Skeletal muscle cell (primary cell): Measurements from ENCODE around the gene PRDM8.

Experiments used
- DNase-seq: peaks from one replicate; pipeline ENCODE4 v3.0.0-alpha.2; 2010; ENCODE audit warnings: low read depth
- H3K4me3 ChIP-seq: 2 replicates; pipeline ENCODE4 v1.5.1; 2011; ENCODE audit warnings: low read depth, mild to moderate bottlenecking, control low read depth, low read length, moderate library complexity

The PRDM8 gene

DNA sequence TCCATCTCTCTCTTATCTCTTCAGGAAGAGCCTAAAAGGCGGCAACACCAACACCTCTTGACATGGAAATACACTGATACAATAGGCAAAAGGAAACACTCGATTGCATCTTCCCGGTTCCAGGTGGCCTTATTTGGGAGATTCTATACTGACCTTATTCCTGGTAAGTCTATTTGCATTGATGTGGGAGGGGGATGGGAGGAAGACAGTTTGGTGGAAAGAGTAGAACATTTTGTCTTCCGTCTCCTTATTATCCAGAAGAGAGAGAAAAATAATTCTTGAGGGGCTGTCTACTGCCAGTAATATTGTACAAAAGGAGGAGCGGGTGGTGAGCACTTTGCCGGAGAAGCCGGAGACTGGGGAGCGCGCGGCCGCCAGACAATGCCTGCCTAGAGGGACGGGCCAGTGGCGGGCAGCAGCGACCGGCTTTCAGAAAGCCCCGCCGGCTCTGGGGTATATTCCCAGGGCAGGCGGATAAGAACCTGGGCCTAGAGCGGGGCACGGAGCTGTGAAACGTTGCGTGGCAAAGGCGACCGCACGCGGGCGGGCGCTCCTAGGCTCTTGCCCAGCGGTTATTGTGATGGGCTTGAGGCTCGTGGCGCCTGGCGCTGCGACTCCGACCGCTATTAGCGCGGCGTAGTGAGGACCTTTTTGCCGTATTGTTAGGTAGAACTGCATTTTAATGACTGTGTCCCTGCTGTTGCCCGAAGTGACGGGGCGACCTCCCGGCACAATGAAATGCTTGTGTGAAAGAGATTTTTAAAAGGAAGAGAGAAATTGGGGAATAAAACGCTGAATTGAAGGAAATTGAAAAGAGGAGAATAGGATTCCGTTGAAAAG, 518 bp downstream of the PRDM8 start:
- DNase-seq: no peak
- peak overlapping the region; percentile 34 for H3K4me3 ChIP-seq

DNA sequence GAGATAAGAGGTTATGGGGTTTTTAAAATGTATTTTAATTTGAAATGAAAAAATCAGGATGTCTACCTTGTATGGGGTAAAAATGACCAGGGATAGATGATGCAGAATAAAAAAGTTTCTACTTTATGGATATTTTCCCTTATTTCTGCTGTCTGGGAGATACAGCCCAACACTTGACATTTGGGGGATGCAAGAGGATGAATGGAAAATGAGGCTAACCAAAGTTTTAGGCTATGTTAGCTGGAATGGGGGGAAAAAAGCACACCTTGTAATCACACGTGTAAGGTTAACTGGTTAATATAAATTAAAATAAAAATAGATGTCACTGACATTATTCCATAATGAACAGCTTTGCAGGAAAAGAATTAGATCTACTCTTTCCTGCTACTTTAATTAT, 1.1 kb downstream of the PRDM8 start:
- DNase-seq: no peak
- no peak overlapping the region for H3K4me3 ChIP-seq

DNA sequence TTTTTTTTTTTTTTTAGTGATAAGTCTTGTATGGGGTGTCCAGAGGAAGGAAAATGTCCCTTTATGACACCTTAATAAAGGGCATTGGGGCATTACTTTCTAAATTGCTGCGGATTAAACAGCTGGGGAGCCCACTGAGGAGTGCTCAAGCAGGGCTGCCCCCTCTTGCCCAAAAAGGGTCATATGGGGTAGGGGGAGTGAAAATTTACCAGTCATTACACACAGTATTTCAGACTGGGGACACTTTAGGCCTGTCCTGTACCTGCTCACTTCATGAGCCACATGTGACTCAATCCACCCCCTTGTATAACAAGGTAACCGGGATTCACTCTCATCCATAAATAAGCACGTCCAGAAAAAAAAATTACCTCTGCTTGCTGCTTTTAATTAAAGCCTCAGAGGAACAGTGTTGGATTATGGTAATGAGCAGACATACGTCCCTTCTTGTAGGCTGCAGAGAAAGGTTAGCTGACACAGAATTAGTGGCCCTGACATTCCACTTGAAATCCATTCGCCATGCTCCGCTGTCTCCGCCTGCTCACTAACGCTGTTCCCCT, 1.8 kb downstream of the PRDM8 start:
- H3K4me3 ChIP-seq: no peak overlapping the region

DNA sequence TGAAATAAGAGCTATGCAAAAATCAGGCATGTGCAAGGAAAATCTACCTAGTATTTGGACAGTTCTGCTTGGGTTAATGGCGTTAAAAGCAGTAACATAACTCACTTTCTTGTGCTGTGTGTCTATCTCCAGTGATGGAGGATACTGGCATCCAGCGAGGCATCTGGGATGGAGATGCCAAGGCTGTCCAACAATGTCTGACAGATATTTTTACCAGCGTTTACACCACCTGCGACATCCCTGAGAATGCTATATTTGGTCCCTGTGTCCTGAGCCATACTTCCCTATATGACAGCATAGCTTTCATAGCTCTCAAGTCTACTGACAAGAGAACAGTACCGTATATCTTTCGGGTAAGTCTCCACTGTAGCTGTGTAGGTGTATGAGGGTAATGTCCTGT, 2.6 kb downstream of the PRDM8 start:
- H3K4me3 ChIP-seq: no peak overlapping the region
- no peak for DNase-seq

More for the DNA sequence above, 1.8 kb downstream of the PRDM8 start:
- no peak for DNase-seq

DNA sequence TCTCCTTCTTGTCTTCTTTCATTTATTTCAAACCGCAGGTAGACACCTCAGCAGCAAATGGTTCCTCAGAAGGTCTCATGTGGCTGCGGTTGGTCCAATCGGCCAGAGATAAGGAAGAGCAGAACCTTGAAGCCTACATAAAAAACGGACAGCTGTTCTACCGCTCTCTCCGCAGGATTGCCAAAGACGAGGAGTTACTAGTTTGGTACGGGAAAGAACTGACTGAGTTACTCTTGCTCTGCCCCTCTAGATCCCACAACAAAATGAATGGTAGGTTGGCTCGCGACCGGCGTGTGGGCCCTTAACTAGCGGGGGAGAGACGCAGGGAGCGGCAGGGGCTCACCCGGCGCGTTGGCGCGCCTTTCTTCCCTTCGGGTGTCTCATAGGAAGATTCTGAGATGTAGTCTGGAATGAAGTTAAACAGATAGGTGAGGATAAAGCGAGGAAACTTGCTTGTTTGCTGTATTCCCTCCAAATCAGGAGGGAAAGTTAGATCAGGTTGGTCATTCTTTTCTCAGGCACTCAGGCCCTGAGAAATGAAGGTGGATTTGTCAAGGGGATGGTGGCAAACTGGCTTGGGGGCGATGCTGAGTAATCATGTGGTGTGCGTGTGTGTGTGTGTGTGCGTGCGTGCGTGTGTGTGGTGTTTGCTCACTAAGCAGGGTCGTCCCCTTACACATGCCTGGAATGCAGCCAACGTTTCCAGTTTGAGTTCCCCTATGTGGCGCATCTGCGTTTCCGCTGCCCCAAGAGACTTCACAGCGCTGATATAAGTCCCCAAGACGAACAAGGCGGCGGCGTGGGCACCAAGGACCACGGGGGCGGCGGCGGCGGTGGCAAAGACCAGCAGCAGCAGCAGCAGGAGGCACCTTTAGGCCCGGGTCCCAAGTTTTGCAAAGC, 4.2 kb downstream of the PRDM8 start:
- H3K4me3 ChIP-seq: peak overlapping the region; percentile 62
- DNase-seq: peak; percentile 63

DNA sequence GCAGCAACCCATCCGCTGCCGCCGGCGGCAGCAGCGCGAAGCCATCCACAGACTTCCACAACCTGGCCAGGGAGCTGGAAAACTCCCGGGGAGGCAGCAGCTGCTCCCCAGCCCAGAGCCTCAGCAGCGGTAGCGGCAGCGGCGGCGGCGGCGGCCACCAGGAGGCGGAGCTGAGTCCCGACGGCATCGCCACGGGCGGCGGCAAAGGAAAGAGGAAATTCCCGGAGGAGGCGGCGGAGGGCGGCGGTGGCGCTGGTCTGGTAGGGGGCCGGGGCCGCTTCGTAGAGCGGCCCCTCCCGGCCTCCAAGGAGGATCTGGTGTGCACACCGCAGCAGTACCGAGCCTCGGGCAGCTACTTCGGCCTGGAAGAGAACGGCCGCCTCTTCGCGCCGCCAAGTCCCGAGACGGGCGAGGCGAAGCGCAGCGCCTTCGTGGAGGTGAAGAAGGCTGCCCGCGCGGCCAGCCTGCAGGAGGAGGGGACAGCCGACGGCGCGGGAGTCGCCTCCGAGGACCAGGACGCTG, 4.9 kb downstream of the PRDM8 start:
- peak; percentile 49 for DNase-seq
- peak overlapping the region; percentile 62 for H3K4me3 ChIP-seq

DNA sequence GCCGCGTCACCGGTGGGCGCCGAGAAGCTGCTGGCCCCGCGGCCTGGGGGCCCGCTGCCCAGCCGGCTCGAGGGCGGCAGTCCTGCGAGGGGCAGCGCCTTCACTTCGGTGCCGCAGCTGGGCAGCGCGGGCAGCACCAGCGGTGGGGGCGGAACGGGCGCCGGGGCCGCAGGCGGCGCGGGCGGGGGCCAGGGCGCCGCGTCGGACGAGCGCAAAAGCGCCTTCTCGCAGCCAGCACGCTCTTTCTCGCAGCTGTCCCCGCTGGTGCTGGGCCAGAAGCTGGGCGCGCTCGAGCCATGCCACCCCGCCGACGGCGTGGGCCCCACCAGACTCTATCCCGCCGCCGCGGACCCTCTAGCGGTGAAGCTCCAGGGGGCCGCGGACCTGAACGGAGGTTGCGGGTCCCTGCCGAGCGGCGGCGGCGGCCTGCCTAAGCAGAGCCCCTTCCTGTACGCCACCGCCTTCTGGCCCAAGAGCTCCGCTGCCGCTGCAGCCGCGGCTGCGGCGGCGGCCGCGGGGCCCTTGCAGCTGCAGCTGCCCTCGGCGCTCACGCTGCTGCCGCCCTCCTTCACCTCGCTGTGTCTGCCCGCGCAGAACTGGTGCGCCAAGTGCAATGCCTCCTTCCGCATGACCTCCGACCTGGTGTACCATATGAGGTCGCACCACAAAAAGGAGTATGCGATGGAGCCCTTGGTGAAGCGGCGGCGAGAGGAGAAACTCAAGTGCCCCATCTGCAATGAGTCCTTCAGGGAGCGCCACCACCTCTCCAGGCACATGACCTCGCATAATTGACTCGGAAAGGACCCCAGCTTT, 5.6 kb downstream of the PRDM8 start:
- DNase-seq: no peak
- peak overlapping the region; percentile 62 for H3K4me3 ChIP-seq

DNA sequence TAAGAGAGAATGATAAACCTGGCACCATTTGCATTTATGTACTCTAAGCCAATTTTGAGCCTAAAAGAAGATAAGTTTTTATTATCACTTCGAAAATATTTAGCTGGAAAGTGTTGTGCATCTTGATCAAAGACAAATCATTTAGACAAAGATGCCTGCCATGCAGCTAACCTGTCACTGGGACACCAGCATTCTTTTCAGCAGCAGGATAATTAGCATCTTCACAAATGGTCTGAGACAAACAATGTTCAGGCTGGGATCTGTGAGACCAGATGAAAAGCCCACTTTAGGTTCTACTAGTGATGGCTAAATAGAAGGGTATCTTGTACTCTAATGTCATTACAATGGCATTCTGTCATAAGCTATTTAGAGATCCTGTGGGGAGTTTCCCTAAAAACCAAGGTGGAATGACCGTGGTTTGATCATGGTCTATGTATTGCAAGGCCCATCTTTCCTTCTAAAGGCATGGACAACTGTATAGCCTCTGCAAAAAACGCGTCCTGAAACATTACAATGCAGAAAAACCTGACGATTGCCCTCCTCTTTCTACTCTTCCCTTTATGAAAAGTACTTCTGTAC, 7.2 kb downstream of the PRDM8 start:
- DNase-seq: no peak
- no peak overlapping the region for H3K4me3 ChIP-seq

DNA sequence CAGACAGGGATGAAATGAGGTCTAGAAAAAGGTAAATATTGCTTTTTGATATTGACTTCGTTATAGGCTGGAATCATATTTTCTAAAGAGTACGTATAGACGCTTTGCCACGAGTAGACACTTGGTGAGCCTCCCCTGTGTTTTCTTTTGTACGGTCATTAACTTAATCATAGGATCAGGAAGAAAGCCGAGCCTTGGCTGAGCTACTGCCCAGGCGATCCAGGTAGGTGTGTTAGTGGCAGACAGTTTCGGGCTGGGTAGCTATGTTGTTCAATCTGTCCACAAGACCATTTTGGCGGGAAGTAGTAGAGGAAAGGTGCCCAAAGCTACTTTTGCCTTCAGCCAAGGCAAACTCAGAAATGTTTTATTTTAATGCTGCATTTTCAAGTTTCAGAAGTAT, 8.8 kb downstream of the PRDM8 start:
- no peak for DNase-seq

DNA sequence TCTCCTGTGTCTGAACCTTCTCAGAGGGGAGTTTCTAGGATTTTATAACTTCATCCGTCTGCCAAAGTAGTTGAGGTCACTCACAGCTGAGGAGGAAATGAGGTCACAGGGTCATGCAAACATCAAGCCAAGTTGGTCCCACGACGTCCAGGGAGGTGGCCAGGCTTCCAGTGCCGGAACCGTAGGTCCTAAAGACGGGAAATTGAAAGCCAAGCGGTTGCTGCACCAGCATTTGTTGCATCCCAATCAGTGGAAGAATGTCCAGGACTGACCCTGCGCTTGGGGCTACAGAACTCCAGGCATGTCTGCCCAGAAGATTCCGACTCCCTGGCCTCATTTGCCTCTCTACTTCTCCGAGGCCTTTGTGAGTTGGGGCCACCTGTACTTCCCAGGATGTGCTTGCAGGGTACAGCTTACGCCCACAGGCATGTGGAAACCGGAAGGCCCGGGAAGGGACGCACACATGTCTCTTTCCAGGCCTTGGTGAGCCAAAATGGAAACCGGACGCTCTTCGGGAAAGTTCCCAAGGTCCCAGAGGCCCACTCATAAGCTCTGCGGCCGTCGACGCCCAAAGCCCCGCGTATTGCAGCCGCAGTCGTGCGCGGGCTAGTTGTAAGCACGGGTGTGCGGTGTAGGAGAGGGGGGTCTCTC, 9.3 kb downstream of the PRDM8 start:
- H3K4me3 ChIP-seq: no peak overlapping the region
- no peak for DNase-seq

More for the DNA sequence above, 8.8 kb downstream of the PRDM8 start:
- no peak overlapping the region for H3K4me3 ChIP-seq

DNA sequence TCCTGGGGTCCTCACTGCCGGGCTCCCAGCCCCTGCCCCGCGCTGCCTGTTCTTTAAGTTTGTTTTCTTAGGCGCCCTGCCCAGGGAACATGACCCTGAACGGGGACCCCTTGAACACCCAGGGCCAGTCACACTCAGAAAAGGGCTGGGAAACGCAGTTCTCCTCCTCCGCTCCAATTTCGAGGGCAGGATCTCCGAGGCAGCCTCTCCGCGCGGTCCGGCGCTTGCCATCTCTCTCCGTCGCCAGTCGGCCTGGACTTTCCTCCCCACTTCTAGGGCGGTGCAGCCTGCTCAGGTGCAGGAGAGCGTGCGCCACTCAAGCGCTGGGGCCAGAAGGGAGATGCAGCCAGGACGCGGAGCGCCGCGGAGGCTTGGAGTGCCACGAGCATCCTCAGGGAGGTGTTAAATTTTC, 9.9 kb downstream of the PRDM8 start:
- DNase-seq: no peak
- H3K4me3 ChIP-seq: no peak overlapping the region

DNA sequence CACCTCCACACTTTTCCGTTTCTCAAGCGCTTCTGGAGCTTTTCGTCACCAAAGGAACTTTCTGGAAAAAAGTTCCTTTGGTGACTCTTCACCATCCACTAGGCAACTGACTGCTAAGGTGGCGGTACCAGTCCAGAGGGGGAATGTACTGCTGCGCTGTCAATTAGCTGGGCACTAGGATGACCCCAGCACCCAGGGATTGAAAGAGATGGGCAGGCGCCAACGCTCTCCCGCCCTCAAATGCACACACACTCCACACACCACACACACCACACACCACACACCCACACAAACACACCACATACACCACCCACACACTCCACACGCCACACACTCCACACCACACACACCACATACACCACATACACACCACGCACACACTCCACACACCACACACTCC, 10.4 kb downstream of the PRDM8 start:
- no peak for DNase-seq
- H3K4me3 ChIP-seq: no peak overlapping the region

DNA sequence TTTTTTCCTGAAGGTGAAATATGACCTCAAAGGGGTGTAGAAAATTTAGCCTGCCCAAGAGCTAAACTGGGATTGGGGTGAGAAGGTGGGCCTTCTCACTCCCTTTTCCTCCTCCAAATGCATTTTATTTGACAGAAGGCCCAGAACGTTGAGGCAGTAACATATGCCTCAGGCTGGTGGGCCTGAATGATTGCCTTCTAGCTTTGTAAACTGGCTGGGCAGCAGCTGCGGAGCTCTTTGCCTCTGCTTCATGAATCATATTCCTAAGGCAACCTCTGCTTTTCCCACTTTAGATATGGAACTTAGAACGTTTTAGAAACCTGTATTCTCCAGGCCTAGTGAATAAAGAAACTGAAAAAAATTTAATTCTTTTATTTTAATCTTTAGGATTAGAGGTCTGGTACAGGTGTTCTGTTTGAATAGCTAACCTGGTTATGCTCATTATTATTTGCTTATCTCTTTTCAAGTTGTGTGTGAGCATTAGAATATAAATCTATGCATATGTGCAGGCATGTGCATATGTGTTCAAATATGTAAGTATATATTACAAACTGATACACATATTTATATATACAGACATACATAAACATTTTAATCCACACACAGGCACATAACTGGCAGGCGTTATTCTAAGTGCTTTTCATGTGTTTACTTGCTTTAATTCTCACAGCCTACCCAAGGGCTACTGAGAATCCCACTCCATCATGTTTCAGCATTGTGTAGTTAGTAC, 11.5 kb downstream of the PRDM8 start:
- no peak overlapping the region for H3K4me3 ChIP-seq
- DNase-seq: no peak

DNA sequence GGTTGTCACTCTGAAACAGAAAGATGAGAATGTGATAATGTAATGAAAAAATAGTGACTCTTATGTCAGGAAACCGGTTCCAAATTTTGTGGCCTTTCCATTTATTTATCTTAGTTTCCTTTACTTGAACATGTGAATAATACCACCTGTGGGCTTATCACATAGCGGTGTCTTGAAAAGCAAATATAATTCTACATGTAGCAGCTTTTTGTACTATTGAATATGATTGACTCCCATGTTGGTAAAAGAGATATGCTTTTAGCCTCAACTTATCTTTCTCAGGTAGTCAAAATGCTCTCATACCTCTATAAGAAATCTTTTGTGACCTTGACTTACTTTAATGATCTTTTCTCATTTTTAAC, 12.0 kb downstream of the PRDM8 start:
- no peak for DNase-seq
- no peak overlapping the region for H3K4me3 ChIP-seq

DNA sequence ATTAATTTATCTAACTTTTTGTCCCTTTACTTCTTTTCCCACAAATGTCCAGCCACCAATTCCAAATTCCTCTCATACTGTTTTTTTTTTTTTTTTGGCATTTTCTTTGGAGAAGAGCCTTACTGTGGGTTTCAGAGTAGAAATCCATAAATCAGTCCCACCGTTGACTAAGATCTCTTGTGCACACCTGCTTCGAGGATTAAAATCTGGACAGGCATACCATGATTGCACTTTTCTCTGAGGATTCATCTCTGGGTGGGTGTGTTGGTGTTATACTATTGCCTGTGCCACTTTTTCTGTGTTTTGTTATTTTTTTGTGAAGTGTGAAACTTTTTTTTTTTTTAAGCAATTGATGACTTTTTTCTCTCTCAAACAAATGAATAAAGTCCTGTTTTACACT, 13.2 kb downstream of the PRDM8 start:
- no peak overlapping the region for H3K4me3 ChIP-seq
- no peak for DNase-seq

DNA sequence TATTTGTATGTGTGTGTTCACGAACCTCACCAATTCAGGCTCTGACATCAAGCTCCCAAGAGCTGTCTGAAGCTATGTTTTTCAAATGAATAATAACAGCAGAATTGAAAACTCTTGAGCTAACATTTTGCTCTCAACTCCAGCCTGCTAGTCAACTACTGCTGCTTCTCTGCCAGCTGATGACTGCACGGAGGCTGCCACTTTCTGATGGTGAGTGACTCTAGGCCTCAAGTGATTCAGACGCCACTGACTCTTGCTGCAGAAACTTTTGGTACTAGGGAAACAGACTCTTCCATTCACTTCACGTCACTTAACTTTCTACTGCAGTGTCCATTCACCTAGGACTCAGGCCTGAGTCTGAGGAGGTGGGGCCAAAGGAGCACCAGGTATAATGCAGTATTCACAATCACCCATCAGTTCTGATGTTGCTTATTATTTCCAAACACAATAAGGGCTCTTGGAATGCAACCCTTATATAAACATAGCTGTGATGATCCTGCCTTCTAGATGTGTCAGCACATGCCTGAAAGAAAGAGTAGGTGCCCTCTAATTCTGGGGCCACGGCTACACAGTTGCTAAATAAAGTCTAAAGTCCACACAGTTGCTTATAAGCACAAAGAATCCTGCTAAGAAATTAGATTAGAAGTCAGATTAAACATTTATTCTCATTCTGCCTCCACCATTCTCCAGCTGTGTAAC, 16.0 kb downstream of the PRDM8 start:
- no peak overlapping the region for H3K4me3 ChIP-seq
- no peak for DNase-seq

DNA sequence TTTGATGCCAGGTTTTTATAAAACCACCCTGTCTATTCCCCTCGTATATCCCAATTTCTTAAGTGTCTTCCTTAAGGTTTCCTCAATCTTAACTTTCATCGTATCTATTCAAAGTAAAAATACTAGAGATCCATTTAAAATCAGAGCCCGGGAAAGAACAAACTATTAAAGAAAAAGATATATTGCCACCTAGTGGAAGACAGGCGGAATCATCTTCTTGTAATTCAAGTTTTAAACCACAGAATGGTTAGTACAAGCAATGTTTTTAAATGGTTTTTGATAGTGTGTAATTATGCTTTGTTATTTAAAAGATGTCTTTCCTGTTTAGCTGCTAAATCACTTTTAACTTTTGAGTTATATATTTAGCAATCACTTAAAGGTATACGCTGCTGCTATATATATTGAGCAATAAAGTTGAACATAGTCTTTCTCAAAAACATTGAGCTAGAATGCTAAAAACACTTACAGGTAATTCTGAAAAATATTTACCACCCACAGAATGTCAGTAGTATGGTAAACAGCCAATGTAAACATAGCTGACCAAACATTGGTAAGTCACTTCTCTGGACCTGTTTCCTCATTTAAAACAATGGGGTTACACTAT, 18.2 kb downstream of the PRDM8 start:
- DNase-seq: no peak
- H3K4me3 ChIP-seq: no peak overlapping the region
